GM12878 (cell line): ENCODE measurements around the gene MYO6. TPM values are rescaled to one million over a fixed set of nuclear protein-coding genes. Genes with fewer than 3 reads are reported as not detected.
A peak's percentile ranks its signal among the peaks of the same experiment; 100 is the strongest.

Source experiments
- ATAC-seq: fragments of 200-7000 bp; cut with Tn5 transposase; 3 replicates; pipeline ENCODE4 v1.9.1; 2020; ENCODE audit warnings: mild to moderate bottlenecking, moderate library complexity
- BruUV-seq: library from RNA; stranded (reverse); fragments of 400-500 nt; replicated peaks from 2 replicates; lab custom pipeline; 2021; lab: Mats Ljungman, UMichigan
- CTCF ChIA-PET: fragments of 300-600 bp; sonication (Branson Sonifier 250); formaldehyde crosslinking; extraction: SDS; loops from one replicate; lab custom pipeline; 2021; ENCODE audit warnings: inconsistent platforms; lab: Yijun Ruan, JAX
- POLR2A ChIA-PET: fragments of 350-600 bp; formaldehyde crosslinking; extraction: SDS; loops from one replicate; lab custom pipeline; 2021; ENCODE audit warnings: inconsistent platforms; lab: Charles Lee
- RAD21 ChIA-PET: fragments of 300-600 bp; sonication (Branson Sonifier 250); formaldehyde crosslinking; loops from one replicate; lab custom pipeline; 2023; ENCODE audit warnings: antibody characterized with exemption; ENCODE audit not compliant: unreplicated experiment; lab: Charles Lee
- SMC1A ChIA-PET: fragments of 300-600 bp; sonication (Branson Sonifier 250); formaldehyde crosslinking; loops from one replicate; lab custom pipeline; 2023; ENCODE audit not compliant: unreplicated experiment, uncharacterized antibody; lab: Charles Lee
- DNase-seq: peaks from one replicate; pipeline ENCODE4 v3.0.0-alpha.2; 2011; ENCODE audit warnings: low read depth, low spot score
- FAIRE-seq: peaks from 3 replicates; lab custom pipeline; 2011; peaks lifted over from hg19 to GRCh38; lab: Jason Lieb, UNC
- H2AFZ ChIP-seq: 2 replicates; pipeline ENCODE4 v1.6.0; 2011; ENCODE audit warnings: low read depth, low read length, control low read depth; ENCODE audit not compliant: control insufficient read depth
- H3K27ac ChIP-seq: 2 replicates; pipeline ENCODE4 v1.5.1; 2011; ENCODE audit warnings: control low read depth; ENCODE audit not compliant: control insufficient read depth, insufficient read depth
- H3K27me3 ChIP-seq, 2 experiments: replicated peaks in 1 of 2; 2 replicates each; pipeline versions ENCODE4 v1.6.0 to v1.6.1; 2011; ENCODE audit warnings: low read length in 1 of 2; ENCODE audit not compliant: control insufficient read depth in 2 of 2, insufficient read depth in 2 of 2
- H3K36me3 ChIP-seq, 2 experiments: 2 replicates each; pipeline ENCODE4 v1.5.1; 2011; ENCODE audit warnings: low read length in 1 of 2; ENCODE audit not compliant: control insufficient read depth in 2 of 2, insufficient read depth in 2 of 2
- H3K4me1 ChIP-seq: 2 replicates; pipeline ENCODE4 v1.6.1; 2011; ENCODE audit warnings: mild to moderate bottlenecking, low read length, moderate library complexity, mixed read lengths; ENCODE audit not compliant: control insufficient read depth, insufficient read depth
- H3K4me2 ChIP-seq: 2 replicates; pipeline ENCODE4 v1.6.0; 2011; ENCODE audit warnings: control low read depth; ENCODE audit not compliant: control insufficient read depth, insufficient read depth
- H3K4me3 ChIP-seq: fragments of 200-600 bp; sonication (generic); 2 replicates; pipeline ENCODE4 v1.5.1; 2016
- H3K79me2 ChIP-seq: 2 replicates; pipeline ENCODE4 v1.6.0; 2011; ENCODE audit warnings: low read length; ENCODE audit not compliant: control insufficient read depth, insufficient read depth
- H3K9ac ChIP-seq: 2 replicates; pipeline ENCODE4 v1.8.0; 2011; ENCODE audit warnings: low read length, control low read depth, mixed read lengths; ENCODE audit not compliant: control insufficient read depth, insufficient read depth
- H3K9me3 ChIP-seq: replicated peaks from 3 replicates; pipeline ENCODE4 v1.5.1; 2011; ENCODE audit warnings: mild to moderate bottlenecking, low read length; ENCODE audit not compliant: control insufficient read depth, insufficient read depth
- H4K20me1 ChIP-seq: 2 replicates; pipeline ENCODE4 v1.6.0; 2011; ENCODE audit not compliant: control insufficient read depth, insufficient read depth
- BHLHE40 ChIP-seq, 2 experiments: fragments of 450-650 bp in 1 of 2; IDR thresholded peaks; 2 replicates each; pipeline ENCODE4 v1.6.1; 2011 to 2017; ENCODE audit warnings: low read depth in 2 of 2, borderline replicate concordance in 1 of 2, improper control_type of control experiment in 1 of 2, low read length in 1 of 2, mild to moderate bottlenecking in 1 of 2
- BMI1 ChIP-seq: fragments of 450-650 bp; IDR thresholded peaks from 2 replicates; pipeline ENCODE4 v1.6.1; 2016; ENCODE audit warnings: mild to moderate bottlenecking, moderate library complexity, borderline replicate concordance
- E2F8 ChIP-seq: fragments of 450-650 bp; IDR thresholded peaks from 2 replicates; pipeline ENCODE4 v1.6.1; 2018; ENCODE audit warnings: mild to moderate bottlenecking, low read depth, moderate library complexity; ENCODE audit not compliant: partially characterized antibody
- EP300 ChIP-seq, 2 experiments: fragments of 150-350 bp in 1 of 2; IDR thresholded peaks; 2 replicates each; pipeline ENCODE4 v1.6.1; 2011 to 2012; ENCODE audit warnings: low read depth in 2 of 2, low read length in 2 of 2, borderline replicate concordance in 1 of 2, improper control_type of control experiment in 1 of 2, inconsistent platforms in 1 of 2; ENCODE audit not compliant: control insufficient read depth in 1 of 2
- HSF1 ChIP-seq: fragments of 150-350 bp; IDR thresholded peaks from 2 replicates; pipeline ENCODE4 v1.6.1; 2014; ENCODE audit warnings: mild to moderate bottlenecking, low read depth, low read length
- LARP7 ChIP-seq: fragments of 450-650 bp; IDR thresholded peaks from 2 replicates; pipeline ENCODE4 v1.6.1; 2017; ENCODE audit warnings: mild to moderate bottlenecking
- MEF2B ChIP-seq: fragments of 450-650 bp; IDR thresholded peaks from 2 replicates; pipeline ENCODE4 v1.6.1; 2018; ENCODE audit warnings: mild to moderate bottlenecking, moderate library complexity; ENCODE audit not compliant: partially characterized antibody, poor library complexity, severe bottlenecking
- PKNOX1 ChIP-seq: fragments of 450-650 bp; IDR thresholded peaks from 2 replicates; pipeline ENCODE4 v1.6.1; 2016; ENCODE audit warnings: mild to moderate bottlenecking
- POLR2A ChIP-seq: IDR thresholded peaks from 2 replicates; pipeline ENCODE4 v1.6.1; 2011; ENCODE audit warnings: low read depth, mild to moderate bottlenecking, low read length
- POU2F2 ChIP-seq: IDR thresholded peaks from 3 replicates; pipeline ENCODE4 v1.6.1; 2011; ENCODE audit warnings: low read depth, mild to moderate bottlenecking, low read length, borderline replicate concordance
- RFX5 ChIP-seq: IDR thresholded peaks from 2 replicates; pipeline ENCODE4 v1.6.1; 2011; ENCODE audit warnings: low read depth, low read length, improper control_type of control experiment
- SIX5 ChIP-seq: IDR thresholded peaks from 2 replicates; pipeline ENCODE4 v1.6.1; 2011; ENCODE audit warnings: mild to moderate bottlenecking, low read depth, low read length, moderate library complexity; ENCODE audit not compliant: severe bottlenecking
- SREBF1 ChIP-seq: IDR thresholded peaks from 2 replicates; pipeline ENCODE4 v1.6.1; 2012; ENCODE audit warnings: mild to moderate bottlenecking, low read length
- SREBF2 ChIP-seq: IDR thresholded peaks from 2 replicates; pipeline ENCODE4 v1.6.1; 2012; ENCODE audit warnings: mild to moderate bottlenecking, low read length
- STAT1 ChIP-seq: fragments of 450-650 bp; conservative IDR thresholded peaks from 2 replicates; pipeline ENCODE4 v1.6.1; 2014; ENCODE audit warnings: antibody characterized with exemption, mild to moderate bottlenecking
- SUPT20H ChIP-seq: IDR thresholded peaks from 2 replicates; pipeline ENCODE4 v1.6.1; 2011; ENCODE audit warnings: low read depth, mild to moderate bottlenecking, low read length, moderate library complexity, borderline replicate concordance; ENCODE audit not compliant: control insufficient read depth
- TBL1XR1 ChIP-seq: IDR thresholded peaks from 2 replicates; pipeline ENCODE4 v1.6.1; 2012; ENCODE audit warnings: low read depth, low read length, improper control_type of control experiment
- USF1 ChIP-seq: IDR thresholded peaks from 2 replicates; pipeline ENCODE4 v1.6.1; 2011; ENCODE audit warnings: borderline replicate concordance, low read depth, mild to moderate bottlenecking, moderate library complexity, mixed read lengths, low read length; ENCODE audit not compliant: insufficient read depth; ENCODE audit errors: extremely low read length
- YY1 ChIP-seq: IDR thresholded peaks from 2 replicates; pipeline ENCODE4 v1.6.1; 2011; ENCODE audit warnings: low read depth, mild to moderate bottlenecking, low read length
- WGBS: methylation state at CpG from one replicate; pipeline ENCODE4 v1.1.6; 2016; ENCODE audit warnings: low lambda C conversion rate; ENCODE audit not compliant: insufficient replicate concordance, insufficient coverage; ENCODE audit errors: missing lambda C conversion rate; 5-methylcytosine and 5-hydroxymethylcytosine counted together
- in situ Hi-C: fragments of 300-500 bp; cut with MboI; formaldehyde crosslinking; loops from 9 replicates; pipeline ENCODE4 v1.14.3; 2018; ENCODE audit warnings: mixed read lengths
- intact Hi-C: fragments of 100-400 bp; cut with micrococcal nuclease; formaldehyde crosslinking; loops from one replicate; pipeline ENCODE4 v1.14.2; 2022; ENCODE audit not compliant: unreplicated experiment
- polyA plus RNA-seq, 11 experiments: library from polyadenylated mRNA; depleted of rRNA in 4 of 11; unstranded in 6 of 11; stranded (reverse) in 5 of 11; fragments of >200 nt; fragmentation: Nextera tagmentation in 4 of 11; fragmentation: Illumina TruSeq in 1 of 11; extraction: Ambion mirVana in 4 of 11; extraction: Trizol in 1 of 11; gene quantifications; 1 replicate in 1 of 11; 2 replicates in 10 of 11; pipeline versions ENCODE4 v1.2.1 to v1.2.3, GENCODE V29; 2011 to 2016; ENCODE audit warnings: inconsistent platforms in 2 of 11, missing spikeins in 2 of 11, low read depth in 1 of 11
- total RNA-seq, 4 experiments: library from RNA; depleted of rRNA in 3 of 4; stranded (reverse); fragments of >200 nt in 3 of 4; fragmentation: Illumina TruSeq in 1 of 4; extraction: Trizol in 1 of 4; gene quantifications; 2 replicates each; pipeline versions ENCODE4 v1.2.1 to v1.2.3, GENCODE V29; 2013 to 2021

Gene MYO6
- total and polyA plus RNA-seq, 10 of the 15 experiments (the other 5 are each of a cell fraction or from before 2014, with no cell fraction given): 7.9 to 30.4 (median 16.8) TPM

GRCh38 chr6:75952128-75952527 lies 203.1 kb downstream of the MYO6 start:
- Histone ChIP-seq H3K27me3 (no peaks in the 10 kb centered on the region), H3K79me2 (no peaks in the 10 kb centered on the region), H3K4me1 (no peaks in the 10 kb centered on the region), H3K4me3 (no peak overlapping the region), H3K4me2 (no peak overlapping the region), H2AFZ (no peak overlapping the region)
- BruUV-seq: no TSS peak
- in situ Hi-C loops: no loop called here
- FAIRE-seq (no peak), DNase-seq (no peak)
- SMC1A ChIA-PET: interaction anchor here (1.2 to 1.8 kb wide), 2 partner anchors 10 to 19 kb away, joined by 3 to 6 read pairs; no protein-coding TSS in a partner anchor
- TF ChIP-seq PKNOX1 (no peak), POLR2A (no peak), TBL1XR1 (no peak), LARP7 (no peak), SUPT20H (no peak), SREBF2 (no peak), USF1 (no peak), BHLHE40 (IDR thresholded peaks at IDR 0.05; ENCODE audit: borderline replicate concordance in 1 of 2, low read depth in 2 of 2, low read length in 1 of 2) (no peak), POU2F2 (no peak), YY1 (no peak), SIX5 (no peak), RFX5 (no peak), MEF2B (no peak), EP300 (IDR thresholded peaks at IDR 0.05; ENCODE audit: borderline replicate concordance in 1 of 2, control insufficient read depth in 1 of 2, low read depth in 2 of 2, low read length in 2 of 2) (no peak), BMI1 (no peak), STAT1 (no peak), E2F8 (no peak), HSF1 (no peak), SREBF1 (no peak)
- TF ChIP-seq, all 136 proteins: peak for 0
- no peaks in the 10 kb centered on the region for H3K9me3 ChIP-seq
- no peak overlapping the region for H3K9ac ChIP-seq
- peak; percentile 42 for ATAC-seq
- ChIA-PET POLR2A (no interaction called here), CTCF (interaction anchor here (1.3 to 2.6 kb wide), 2 partner anchors 17 to 21 kb away, joined by 4 to 8 read pairs; no protein-coding TSS in a partner anchor), RAD21 (no interaction called here)
- H4K20me1 ChIP-seq: no peaks in the 10 kb centered on the region
- no peaks in the 10 kb centered on the region for H3K36me3 ChIP-seq
- 4% methylated on average over 3 of the region's 3 CpGs for WGBS
- intact Hi-C loops: no loop called here
- no peak overlapping the region for H3K27ac ChIP-seq
